ENCODE measurements around the gene KCNMB2.
"Not testable (repeated sequence)": the region's sequence is repeated elsewhere in the genome, so short reads cannot be mapped to it uniquely, and the experiment has no call there.

KCNMB2 gene

DNA sequence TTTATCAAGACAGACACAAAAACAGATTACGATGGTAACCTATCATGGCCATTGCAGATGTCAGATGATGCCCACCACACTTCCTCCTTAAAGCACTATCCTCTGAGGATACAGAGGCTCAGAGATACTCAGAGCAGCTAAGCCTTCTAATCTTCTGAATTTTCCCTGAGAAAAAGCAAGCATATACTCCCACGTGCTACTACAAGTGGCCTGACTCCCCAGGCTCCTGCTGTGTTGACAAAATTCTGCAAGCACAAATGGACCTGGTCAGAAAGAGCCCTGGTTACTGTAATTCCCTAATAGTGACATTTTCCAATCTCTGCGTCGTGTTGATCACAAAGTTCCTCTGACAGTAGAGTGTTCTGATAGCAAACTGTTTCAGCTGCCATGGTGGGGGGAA is 207.1 kb downstream of the KCNMB2 start:
- Histone ChIP-seq H3K27me3 (ENCODE audit: insufficient read depth, poor library complexity, severe bottlenecking) (no peaks in the 10 kb centered on the region), H3K27ac (replicated peaks) (no peak overlapping the region), H3K4me3 (replicated peaks; ENCODE audit: insufficient read depth, low read length) (no peak overlapping the region)
- DNase-seq (ENCODE audit: low read depth in 1 of 2, low spot score in 1 of 2): no peak
- TF ChIP-seq POLR2AphosphoS5 (IDR thresholded peaks at IDR 0.05; ENCODE audit: low read depth) (no peak), SPI1 (IDR thresholded peaks at IDR 0.05; ENCODE audit: borderline replicate concordance, low read depth) (no peak), GABPA (IDR thresholded peaks at IDR 0.05; ENCODE audit: low read depth) (no peak)
- TF ChIP-seq, protein P1, sequence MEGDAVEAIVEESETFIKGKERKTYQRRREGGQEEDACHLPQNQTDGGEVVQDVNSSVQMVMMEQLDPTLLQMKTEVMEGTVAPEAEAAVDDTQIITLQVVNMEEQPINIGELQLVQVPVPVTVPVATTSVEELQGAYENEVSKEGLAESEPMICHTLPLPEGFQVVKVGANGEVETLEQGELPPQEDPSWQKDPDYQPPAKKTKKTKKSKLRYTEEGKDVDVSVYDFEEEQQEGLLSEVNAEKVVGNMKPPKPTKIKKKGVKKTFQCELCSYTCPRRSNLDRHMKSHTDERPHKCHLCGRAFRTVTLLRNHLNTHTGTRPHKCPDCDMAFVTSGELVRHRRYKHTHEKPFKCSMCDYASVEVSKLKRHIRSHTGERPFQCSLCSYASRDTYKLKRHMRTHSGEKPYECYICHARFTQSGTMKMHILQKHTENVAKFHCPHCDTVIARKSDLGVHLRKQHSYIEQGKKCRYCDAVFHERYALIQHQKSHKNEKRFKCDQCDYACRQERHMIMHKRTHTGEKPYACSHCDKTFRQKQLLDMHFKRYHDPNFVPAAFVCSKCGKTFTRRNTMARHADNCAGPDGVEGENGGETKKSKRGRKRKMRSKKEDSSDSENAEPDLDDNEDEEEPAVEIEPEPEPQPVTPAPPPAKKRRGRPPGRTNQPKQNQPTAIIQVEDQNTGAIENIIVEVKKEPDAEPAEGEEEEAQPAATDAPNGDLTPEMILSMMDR (IDR thresholded peaks at IDR 0.05; ENCODE audit: insufficient read depth, low read length): no peak

DNA sequence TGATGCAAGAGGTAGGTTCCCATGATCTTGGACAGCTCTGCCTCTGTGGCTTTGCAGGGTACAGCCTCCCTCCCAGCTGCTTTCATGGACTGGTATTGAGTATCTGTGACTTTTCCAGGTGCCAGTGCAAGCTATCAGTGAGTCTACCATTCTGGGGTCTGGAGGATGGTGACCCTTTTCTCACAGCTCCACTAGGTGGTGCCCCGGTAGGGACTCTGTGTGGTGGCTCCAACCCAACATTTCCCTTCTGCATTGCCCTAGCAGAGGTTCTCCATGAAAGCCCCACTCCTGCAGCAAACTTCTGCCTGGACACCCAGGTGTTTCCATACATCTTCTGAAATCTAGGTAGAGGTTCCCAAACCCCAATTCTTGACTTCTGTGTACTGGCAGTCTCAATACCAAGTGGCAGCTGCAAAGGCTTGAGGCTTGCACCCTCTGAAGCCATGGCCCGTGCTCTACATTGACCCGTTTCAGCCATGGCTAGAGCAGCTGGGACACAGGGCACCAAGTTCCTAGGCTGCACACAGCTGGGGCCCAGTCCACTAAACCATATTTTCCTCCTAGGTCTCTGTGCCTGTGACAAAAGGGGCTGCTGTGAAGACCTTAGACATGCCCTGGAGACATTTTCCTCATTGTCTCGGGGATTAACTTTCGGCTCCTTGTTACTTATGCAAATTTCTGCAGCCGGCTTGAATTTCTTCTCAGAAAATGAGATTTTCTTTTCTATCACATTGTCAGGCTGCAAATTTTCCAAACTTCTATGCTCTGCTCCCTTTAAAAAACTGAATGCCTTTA is 209.8 kb downstream of the KCNMB2 start:
- not testable (repeated sequence) for DNase-seq (ENCODE audit: low read depth in 1 of 2, low spot score in 1 of 2); H3K27ac ChIP-seq (replicated peaks); H3K4me3 ChIP-seq (replicated peaks; ENCODE audit: insufficient read depth, low read length); H3K27me3 ChIP-seq (ENCODE audit: insufficient read depth, poor library complexity, severe bottlenecking)

DNA sequence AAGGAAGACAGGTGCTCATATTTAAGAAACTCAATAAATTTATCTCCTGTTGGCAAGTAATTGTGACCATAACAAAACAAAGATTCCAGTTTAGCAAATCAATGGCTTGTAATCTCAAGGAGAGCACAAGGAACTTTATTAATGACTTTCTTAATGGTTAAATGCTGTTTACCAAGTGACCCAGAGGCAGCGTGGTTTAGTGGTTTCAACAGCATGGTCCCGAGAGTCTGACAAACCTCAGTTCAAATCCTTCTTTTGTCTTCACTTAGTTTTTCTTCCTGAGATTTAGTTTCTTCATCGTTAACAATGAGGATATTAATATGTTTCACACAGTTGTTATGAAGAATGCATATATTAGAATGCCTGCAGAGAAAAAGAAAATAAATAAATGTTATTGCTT is 212.6 kb downstream of the KCNMB2 start:
- no peak for DNase-seq (ENCODE audit: low read depth in 1 of 2, low spot score in 1 of 2)
- H3K27me3 ChIP-seq (ENCODE audit: insufficient read depth, poor library complexity, severe bottlenecking): no peaks in the 10 kb centered on the region
- no peak overlapping the region for H3K27ac ChIP-seq (replicated peaks)
- TF ChIP-seq GABPA (IDR thresholded peaks at IDR 0.05; ENCODE audit: low read depth): no peak
- TF ChIP-seq SPI1 (IDR thresholded peaks at IDR 0.05; ENCODE audit: borderline replicate concordance, low read depth): no peak
- TF ChIP-seq, protein P1 (IDR thresholded peaks at IDR 0.05; ENCODE audit: insufficient read depth, low read length): no peak
- TF ChIP-seq POLR2AphosphoS5 (IDR thresholded peaks at IDR 0.05; ENCODE audit: low read depth): no peak
- TF ChIP-seq, protein P2, sequence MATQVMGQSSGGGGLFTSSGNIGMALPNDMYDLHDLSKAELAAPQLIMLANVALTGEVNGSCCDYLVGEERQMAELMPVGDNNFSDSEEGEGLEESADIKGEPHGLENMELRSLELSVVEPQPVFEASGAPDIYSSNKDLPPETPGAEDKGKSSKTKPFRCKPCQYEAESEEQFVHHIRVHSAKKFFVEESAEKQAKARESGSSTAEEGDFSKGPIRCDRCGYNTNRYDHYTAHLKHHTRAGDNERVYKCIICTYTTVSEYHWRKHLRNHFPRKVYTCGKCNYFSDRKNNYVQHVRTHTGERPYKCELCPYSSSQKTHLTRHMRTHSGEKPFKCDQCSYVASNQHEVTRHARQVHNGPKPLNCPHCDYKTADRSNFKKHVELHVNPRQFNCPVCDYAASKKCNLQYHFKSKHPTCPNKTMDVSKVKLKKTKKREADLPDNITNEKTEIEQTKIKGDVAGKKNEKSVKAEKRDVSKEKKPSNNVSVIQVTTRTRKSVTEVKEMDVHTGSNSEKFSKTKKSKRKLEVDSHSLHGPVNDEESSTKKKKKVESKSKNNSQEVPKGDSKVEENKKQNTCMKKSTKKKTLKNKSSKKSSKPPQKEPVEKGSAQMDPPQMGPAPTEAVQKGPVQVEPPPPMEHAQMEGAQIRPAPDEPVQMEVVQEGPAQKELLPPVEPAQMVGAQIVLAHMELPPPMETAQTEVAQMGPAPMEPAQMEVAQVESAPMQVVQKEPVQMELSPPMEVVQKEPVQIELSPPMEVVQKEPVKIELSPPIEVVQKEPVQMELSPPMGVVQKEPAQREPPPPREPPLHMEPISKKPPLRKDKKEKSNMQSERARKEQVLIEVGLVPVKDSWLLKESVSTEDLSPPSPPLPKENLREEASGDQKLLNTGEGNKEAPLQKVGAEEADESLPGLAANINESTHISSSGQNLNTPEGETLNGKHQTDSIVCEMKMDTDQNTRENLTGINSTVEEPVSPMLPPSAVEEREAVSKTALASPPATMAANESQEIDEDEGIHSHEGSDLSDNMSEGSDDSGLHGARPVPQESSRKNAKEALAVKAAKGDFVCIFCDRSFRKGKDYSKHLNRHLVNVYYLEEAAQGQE (IDR thresholded peaks at IDR 0.05; ENCODE audit: insufficient replicate concordance, low read depth): no peak
- no peak overlapping the region for H3K4me3 ChIP-seq (replicated peaks; ENCODE audit: insufficient read depth, low read length)

DNA sequence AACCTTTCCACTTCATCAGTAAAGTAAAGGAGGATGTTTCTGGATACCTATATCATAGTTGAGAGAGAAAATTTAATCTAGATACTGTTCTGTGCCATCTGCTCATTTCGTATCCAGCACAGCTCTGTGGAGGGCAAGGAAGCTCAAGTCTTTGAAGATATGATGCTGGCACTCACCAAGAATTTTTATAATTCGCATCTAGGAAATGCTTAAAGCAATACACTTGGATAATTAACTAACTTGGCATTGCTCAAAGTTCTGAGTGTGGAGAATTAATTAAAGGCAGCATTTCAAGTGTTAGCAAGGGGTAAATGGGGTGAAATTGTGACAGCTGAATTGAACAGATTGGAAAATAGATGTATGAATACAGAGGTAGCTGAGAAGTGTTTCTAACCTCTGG is 213.2 kb downstream of the KCNMB2 start:
- Histone ChIP-seq H3K4me3 (replicated peaks; ENCODE audit: insufficient read depth, low read length) (no peak overlapping the region), H3K27ac (replicated peaks) (no peak overlapping the region), H3K27me3 (ENCODE audit: insufficient read depth, poor library complexity, severe bottlenecking) (no peaks in the 10 kb centered on the region)
- TF ChIP-seq, protein P1 (IDR thresholded peaks at IDR 0.05; ENCODE audit: insufficient read depth, low read length): no peak
- TF ChIP-seq SPI1 (IDR thresholded peaks at IDR 0.05; ENCODE audit: borderline replicate concordance, low read depth) (no peak), POLR2AphosphoS5 (IDR thresholded peaks at IDR 0.05; ENCODE audit: low read depth) (no peak), GABPA (IDR thresholded peaks at IDR 0.05; ENCODE audit: low read depth) (no peak)
- TF ChIP-seq, protein P2 (IDR thresholded peaks at IDR 0.05; ENCODE audit: insufficient replicate concordance, low read depth): no peak
- no peak for DNase-seq (ENCODE audit: low read depth in 1 of 2, low spot score in 1 of 2)

Measured in HL-60 (cell line).